ENCODE data around the gene UBE4A. TPM values are rescaled to one million over a fixed set of nuclear protein-coding genes. Genes with fewer than 3 reads are reported as not detected.

UBE4A gene
- total RNA-seq, 1 experiment from 2014 or later, result 106 TPM

GRCh38 chr11:118382954-118383353 is 23.6 kb downstream of the UBE4A start:
- H3K36me3 ChIP-seq (ENCODE audit: control insufficient read depth, insufficient read depth, low read length), result peaks cover 16% of the 10 kb centered on the region
- Mint-ChIP-seq H3K4me3 (ENCODE audit: unreplicated experiment) (no peak overlapping the region), H3K4me1 (ENCODE audit: low read depth, unreplicated experiment) (peaks cover 4% of the 10 kb centered on the region), H3K9me3 (ENCODE audit: unreplicated experiment) (no peaks in the 10 kb centered on the region), H3K27ac (ENCODE audit: unreplicated experiment) (no peak overlapping the region), H3K36me3 (ENCODE audit: insufficient read depth, unreplicated experiment) (peaks cover 84% of the 10 kb centered on the region), H3K27me3 (ENCODE audit: insufficient read depth, unreplicated experiment) (no peaks in the 10 kb centered on the region)
- ChIA-PET CTCF (no interaction called here), POLR2A (no interaction called here)
- H3K4me3 ChIP-seq (ENCODE audit: low read depth, low read length), result no peak overlapping the region
- H3K4me1 ChIP-seq, result no peaks in the 10 kb centered on the region; the same call in 1 of the 2 replicates
- H3K9me3 ChIP-seq, result no peaks in the 10 kb centered on the region
- H3K27me3 ChIP-seq (replicated peaks; ENCODE audit: control insufficient read depth, insufficient read depth, low read length), result no peaks in the 10 kb centered on the region
- DNase-seq, result no peak
- intact Hi-C loops (cut with micrococcal nuclease; ENCODE audit: unreplicated experiment), result no loop called here
- TF ChIP-seq, protein P1, sequence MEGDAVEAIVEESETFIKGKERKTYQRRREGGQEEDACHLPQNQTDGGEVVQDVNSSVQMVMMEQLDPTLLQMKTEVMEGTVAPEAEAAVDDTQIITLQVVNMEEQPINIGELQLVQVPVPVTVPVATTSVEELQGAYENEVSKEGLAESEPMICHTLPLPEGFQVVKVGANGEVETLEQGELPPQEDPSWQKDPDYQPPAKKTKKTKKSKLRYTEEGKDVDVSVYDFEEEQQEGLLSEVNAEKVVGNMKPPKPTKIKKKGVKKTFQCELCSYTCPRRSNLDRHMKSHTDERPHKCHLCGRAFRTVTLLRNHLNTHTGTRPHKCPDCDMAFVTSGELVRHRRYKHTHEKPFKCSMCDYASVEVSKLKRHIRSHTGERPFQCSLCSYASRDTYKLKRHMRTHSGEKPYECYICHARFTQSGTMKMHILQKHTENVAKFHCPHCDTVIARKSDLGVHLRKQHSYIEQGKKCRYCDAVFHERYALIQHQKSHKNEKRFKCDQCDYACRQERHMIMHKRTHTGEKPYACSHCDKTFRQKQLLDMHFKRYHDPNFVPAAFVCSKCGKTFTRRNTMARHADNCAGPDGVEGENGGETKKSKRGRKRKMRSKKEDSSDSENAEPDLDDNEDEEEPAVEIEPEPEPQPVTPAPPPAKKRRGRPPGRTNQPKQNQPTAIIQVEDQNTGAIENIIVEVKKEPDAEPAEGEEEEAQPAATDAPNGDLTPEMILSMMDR (IDR thresholded peaks at IDR 0.05; ENCODE audit: insufficient read depth in 1 of 2, low read depth in 1 of 2, low read length in 1 of 2, severe bottlenecking in 1 of 2, unreplicated experiment in 1 of 2), result no peak
- no TSS peak for BruUV-seq (replicated peaks)

GRCh38 chr11:118383657-118384056 is 24.3 kb downstream of the UBE4A start:
- Histone ChIP-seq H3K9me3 (no peaks in the 10 kb centered on the region), H3K27me3 (replicated peaks; ENCODE audit: control insufficient read depth, insufficient read depth, low read length) (no peaks in the 10 kb centered on the region), H3K4me3 (ENCODE audit: low read depth, low read length) (no peak overlapping the region), H3K4me1 (no peaks in the 10 kb centered on the region; the same call in 1 of the 2 replicates), H3K36me3 (ENCODE audit: control insufficient read depth, insufficient read depth, low read length) (peaks cover 19% of the 10 kb centered on the region)
- no peak overlapping the region for H3K4me3 Mint-ChIP-seq (ENCODE audit: unreplicated experiment)
- intact Hi-C loops (cut with micrococcal nuclease; ENCODE audit: unreplicated experiment), result no loop called here
- TF ChIP-seq, protein P1 (IDR thresholded peaks at IDR 0.05; ENCODE audit: insufficient read depth in 1 of 2, low read depth in 1 of 2, low read length in 1 of 2, severe bottlenecking in 1 of 2, unreplicated experiment in 1 of 2), result no peak
- H3K9me3 Mint-ChIP-seq (ENCODE audit: unreplicated experiment), result no peaks in the 10 kb centered on the region
- H3K27me3 Mint-ChIP-seq (ENCODE audit: insufficient read depth, unreplicated experiment), result no peaks in the 10 kb centered on the region
- BruUV-seq (replicated peaks), result no TSS peak
- H3K36me3 Mint-ChIP-seq (ENCODE audit: insufficient read depth, unreplicated experiment), result peaks cover 84% of the 10 kb centered on the region
- ChIA-PET POLR2A (no interaction called here), CTCF (no interaction called here)
- H3K4me1 Mint-ChIP-seq (ENCODE audit: low read depth, unreplicated experiment), result peaks cover 4% of the 10 kb centered on the region
- no peak overlapping the region for H3K27ac Mint-ChIP-seq (ENCODE audit: unreplicated experiment)
- DNase-seq, result no peak

- no peaks in the 10 kb centered on the region for H3K27me3 Mint-ChIP-seq (ENCODE audit: insufficient read depth, unreplicated experiment)
- Histone ChIP-seq H3K4me3 (ENCODE audit: low read depth, low read length) (no peak overlapping the region), H3K36me3 (ENCODE audit: control insufficient read depth, insufficient read depth, low read length) (peaks cover 9% of the 10 kb centered on the region; the same call in 1 of the 2 replicates), H3K9me3 (no peaks in the 10 kb centered on the region), H3K4me1 (peaks cover 6% of the 10 kb centered on the region; the same call in 1 of the 2 replicates), H3K27me3 (replicated peaks; ENCODE audit: control insufficient read depth, insufficient read depth, low read length) (no peaks in the 10 kb centered on the region)
- peaks cover 14% of the 10 kb centered on the region for H3K4me1 Mint-ChIP-seq (ENCODE audit: low read depth, unreplicated experiment)
- H3K9me3 Mint-ChIP-seq (ENCODE audit: unreplicated experiment), result no peaks in the 10 kb centered on the region
- DNase-seq, result no peak
- peaks cover 77% of the 10 kb centered on the region for H3K36me3 Mint-ChIP-seq (ENCODE audit: insufficient read depth, unreplicated experiment)
- CTCF ChIA-PET, result no interaction called here
- intact Hi-C loops (cut with micrococcal nuclease; ENCODE audit: unreplicated experiment), result no loop called here
- no peak overlapping the region for H3K27ac Mint-ChIP-seq (ENCODE audit: unreplicated experiment)
- POLR2A ChIA-PET, result interaction anchor here (0.5 kb wide), 1 partner anchor 20 kb away, joined by 3 read pairs; no protein-coding TSS in a partner anchor
- no TSS peak for BruUV-seq (replicated peaks)
- TF ChIP-seq, protein P1 (IDR thresholded peaks at IDR 0.05; ENCODE audit: insufficient read depth in 1 of 2, low read depth in 1 of 2, low read length in 1 of 2, severe bottlenecking in 1 of 2, unreplicated experiment in 1 of 2), result no peak
- H3K4me3 Mint-ChIP-seq (ENCODE audit: unreplicated experiment), result no peak overlapping the region
Measured at GRCh38 chr11:118396097-118396501, 36.7 kb downstream of the UBE4A start.

All from Caco-2 (cell line).